Cerebellar cortex (tissue), 1 donor: Measurements from ENCODE around the gene TP53BP2.
"Not testable (repeated sequence)": the region's sequence is repeated elsewhere in the genome, so short reads cannot be mapped to it uniquely, and the experiment has no call there.

Source experiments
- DNase-seq: peaks from one replicate; pipeline ENCODE4 v3.0.0-alpha.2; 2015; ENCODE audit warnings: low spot score

TP53BP2 gene

DNA sequence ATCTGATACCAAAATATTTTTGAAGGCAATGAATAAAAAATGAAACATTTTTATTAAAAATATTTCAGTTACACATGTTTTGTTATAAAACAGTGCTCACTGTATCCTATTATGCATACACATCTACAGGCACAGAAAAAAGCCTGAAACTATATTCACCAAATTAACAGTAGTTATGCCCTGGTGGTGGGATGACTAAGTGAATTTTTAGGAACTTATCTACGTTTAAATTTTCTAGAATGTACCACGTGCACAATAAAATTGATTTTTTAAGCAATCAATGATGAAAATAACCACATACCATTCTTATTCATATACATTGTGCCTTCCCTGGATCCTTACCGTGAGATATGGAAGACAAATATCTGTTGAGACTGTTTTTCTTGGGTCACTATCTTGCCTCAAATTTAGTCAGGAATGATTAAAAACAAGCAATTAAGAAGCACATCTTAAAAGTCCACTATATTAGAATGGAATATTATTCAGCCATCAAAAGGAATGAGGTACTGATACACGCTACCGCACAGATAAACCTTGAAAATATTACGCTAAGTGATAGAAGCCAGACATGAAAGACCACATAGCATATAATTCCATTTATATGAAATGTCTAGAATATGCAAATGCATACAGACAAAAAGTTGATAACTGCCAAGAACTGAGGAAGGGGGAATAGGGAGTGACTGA, 17.4 kb downstream of the TP53BP2 start:
- no peak for DNase-seq

DNA sequence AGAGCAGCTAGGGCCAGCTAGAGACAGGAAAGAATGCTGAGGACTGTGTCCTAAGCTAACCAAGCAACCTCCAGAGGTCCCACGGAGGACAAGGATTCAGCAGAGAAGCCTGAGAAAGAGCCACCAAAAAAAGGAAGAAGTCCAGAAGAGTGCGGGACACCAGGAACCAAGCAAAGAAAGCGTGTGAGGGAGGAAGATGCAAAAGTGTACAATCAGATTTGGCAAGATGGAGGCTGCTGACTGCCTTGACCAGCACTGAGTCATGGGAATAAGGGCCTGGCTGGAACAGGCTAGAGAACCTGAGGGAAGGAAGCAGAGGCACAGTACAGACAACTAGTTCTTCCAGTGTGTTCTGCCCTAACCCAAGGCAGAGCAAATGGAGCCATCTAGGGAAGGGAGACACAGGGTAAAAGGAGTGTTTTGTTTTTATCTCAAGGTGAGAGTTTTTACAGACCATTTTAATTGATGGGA, 18.5 kb downstream of the TP53BP2 start:
- DNase-seq, result no peak

DNA sequence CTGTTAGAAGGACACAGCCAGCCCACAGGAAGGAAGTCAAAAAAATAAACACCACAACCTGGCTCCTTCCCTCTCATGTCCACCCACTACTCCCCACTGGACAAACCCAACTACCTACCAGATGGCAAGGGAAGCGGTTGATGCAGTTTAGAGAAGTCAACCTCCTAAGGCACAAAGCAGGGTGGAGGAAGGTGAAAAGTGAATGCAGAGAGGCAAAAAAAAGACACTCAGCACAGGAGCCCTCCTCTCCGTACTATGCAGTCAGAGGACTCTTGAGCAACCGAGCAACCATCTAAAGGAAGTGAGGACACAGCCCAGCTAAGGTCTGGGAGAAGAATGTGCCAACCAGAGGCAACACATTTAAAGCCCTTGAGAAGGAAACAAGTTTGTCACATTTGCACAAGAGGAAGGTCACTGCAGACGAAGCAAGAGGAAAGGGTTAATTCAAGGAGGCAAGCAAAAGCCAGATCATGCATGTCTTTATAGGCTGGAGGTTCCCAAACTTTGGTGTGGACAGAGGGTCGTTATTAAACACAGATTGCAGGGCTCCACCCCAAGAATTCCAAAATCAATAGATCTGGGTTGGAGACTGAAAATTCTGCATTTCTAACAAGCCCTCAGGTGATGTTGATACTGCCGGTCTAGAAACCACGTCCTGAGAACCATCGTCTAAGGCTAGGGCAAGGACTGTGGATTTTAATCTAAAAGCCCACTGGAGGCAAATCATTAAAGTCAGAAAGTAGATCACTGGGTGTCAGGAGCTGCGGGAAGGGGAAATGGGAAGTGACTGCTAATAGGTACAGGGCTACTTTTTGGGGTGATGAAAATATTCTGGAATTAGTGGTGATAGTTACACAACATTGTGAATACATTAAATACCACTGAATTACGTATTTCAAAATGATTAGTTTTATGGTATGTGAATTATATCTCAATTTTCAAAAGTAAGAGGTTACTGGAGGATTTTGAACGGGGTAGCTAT, 19.7 kb downstream of the TP53BP2 start:
- no peak for DNase-seq

DNA sequence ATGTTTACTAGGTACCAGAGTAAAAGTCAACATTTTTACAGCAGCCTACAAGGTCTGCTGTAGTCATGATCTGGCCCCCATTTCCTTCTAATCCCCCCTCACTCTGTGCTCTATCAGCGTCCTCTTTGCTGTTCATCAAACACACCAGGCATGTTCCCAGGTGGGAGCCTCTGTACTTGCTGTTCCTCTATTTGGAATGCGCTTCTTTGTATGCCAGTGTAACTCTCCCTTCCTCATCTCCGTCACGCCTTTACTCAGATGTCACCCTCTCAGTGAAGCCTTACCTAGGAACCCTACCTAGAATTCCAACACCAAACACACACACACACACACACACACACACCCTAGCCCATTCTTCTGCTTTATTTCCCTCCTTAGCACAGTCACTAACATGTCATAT, 21.0 kb downstream of the TP53BP2 start:
- DNase-seq, result no peak

DNA sequence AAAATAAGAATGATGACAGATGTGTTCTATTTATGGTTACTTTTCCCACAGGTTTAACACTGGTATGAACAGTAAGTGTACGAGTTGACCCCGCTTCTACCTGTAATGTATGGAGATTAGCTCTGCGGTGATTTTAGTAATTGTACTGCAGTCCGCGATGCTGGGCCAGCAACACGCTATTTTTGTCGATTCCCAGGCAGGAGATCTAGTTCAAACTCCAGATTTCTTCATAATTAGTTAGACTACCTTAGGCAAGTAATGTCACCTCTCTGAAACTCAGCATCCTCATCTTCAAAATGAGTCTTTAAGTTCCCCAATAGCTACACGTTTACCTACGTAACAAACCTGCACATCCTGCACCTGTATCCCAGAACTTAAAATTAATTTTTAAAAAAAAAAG, 21.5 kb downstream of the TP53BP2 start:
- DNase-seq, result no peak

DNA sequence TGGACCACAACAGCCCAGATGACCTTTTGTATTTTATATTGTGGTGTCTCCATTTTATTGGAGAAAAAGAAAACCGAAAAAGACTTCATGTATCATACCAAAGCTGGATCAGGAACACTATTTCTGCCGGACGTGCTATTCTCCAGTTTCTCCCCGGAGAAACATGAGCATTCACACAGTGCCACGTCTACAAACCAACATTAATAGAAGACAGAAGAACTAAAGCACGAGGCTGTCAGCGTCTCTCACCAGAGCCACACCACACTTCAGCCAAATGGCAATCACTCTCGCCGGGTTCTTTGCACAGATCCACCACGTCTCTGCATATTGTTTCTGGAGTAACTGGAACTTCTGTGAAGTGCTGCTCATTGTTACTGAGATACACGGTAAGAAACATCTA, 24.8 kb downstream of the TP53BP2 start:
- DNase-seq, result no peak

DNA sequence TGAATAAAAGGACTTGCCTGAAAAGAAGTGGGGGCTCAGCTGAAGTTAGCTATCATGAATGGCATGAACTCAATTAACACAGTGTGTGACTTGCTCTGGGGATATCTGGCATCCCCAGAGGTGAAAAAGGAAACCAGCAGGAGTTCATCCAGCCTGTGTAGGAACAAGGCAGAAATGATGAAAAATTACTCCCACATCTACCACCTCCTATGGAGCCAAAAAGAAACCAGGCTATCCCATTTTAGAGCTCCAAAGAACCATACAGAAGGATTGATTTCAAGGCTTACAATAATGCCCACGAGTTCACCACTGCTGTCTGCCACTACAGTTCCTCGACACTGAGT, 25.3 kb downstream of the TP53BP2 start:
- no peak for DNase-seq

DNA sequence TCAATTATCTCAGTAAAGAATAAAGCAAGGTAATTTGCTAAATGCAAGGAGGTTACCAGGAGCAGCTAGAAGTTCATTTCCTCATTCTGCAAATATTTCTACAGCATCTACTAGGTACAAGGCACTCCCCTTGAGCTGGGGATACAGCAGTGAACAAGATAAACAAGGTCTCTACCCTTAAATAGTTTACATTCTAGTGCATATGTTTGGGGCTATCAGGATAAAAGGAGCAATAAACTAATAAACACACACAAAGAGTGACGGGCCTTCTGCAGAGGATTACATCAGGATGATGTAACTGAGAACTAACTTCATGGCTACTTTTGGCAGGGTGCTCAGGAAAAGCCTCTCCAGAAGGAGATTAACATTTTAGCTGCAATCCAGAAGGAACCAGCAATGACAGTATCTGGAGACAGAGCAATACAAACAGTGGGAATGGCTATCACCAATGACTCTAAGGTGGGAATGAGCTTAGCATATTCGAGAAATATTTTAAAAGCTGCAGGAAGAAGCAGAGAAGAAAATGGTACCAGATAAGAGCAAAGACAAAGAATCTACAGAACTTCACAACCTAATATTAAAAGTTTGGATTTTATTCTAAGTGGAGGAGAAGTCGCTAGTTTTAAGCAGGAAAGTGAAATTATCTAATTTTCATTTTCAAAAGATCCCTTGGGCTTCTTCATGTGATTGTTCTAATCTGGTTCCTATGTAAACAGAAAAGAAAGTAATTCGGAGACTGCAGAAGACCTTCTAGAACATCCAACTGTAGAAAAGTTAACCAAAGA, 25.8 kb downstream of the TP53BP2 start:
- DNase-seq, result no peak

DNA sequence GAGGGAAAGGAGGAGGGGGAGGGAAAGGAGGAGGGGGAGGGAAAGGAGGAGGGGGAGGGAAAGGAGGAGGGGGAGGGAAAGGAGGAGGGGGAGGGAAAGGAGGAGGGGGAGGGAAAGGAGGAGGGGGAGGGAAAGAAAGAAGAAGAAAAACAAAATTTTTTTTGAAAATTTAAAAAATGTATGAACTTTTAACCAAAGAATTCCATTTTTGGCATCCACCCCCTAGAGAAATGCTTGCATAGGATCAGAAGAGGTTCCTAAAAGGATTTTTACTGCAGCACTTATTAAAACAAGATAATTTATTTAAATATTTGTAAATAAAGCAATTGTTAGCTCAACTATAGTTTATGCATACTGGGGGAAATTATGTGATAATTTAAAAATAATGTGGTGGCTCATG, 28.5 kb downstream of the TP53BP2 start:
- DNase-seq, result not testable (repeated sequence)

DNA sequence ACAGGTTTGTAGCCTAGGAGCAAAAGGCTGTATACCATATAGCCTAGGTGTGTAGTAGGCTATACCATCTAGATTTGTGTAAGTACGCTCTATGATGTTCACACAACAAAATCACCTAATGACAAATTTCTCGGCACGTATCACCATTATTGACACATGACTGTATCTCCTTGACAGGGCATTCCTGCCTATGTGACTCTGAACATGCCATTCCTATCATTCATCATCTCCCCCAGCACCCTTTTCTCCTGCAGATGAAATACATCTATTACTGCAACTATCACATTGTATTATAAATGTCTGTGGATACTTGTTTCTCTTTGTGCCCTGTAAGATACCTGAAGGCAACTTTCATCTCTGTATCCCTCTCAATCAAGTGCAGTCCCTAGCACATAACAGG, 29.9 kb downstream of the TP53BP2 start:
- DNase-seq, result no peak

DNA sequence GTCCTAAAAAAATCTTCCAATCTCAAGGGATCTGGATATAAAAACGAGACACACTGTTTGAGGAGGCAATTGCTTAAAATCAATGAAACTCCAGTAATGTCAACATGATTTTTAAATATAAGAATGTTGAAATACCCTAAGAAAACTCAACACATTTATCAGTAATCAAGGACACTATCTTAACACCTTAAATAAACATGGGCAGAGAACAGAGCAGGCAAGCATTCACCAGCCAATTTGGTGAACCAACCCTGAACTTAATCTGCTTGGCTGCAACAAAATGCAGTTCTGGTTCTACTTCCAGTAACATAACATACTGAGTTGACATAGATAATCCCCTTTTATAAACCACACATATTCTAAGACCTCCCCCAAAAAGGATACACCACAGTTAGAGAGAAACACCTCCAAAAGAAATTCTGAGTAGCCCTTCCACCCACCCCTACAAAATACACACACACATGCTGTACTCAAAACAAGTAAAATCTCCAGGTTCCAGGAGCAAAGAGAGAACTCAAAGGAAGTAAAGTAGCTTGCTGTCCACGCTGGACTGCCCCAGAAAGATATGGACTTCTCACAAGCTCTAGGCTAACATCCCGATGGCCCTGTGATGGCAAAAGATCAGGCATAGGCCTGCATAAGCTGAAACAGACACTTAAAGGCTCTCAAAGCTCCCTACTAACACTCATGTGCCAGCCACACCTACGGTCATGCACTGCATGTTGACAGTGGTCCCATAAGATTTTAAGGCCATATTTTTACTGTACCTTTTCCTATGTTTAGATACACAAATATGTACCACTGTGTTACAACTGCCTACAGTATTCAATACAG, 30.5 kb downstream of the TP53BP2 start:
- DNase-seq, result no peak

DNA sequence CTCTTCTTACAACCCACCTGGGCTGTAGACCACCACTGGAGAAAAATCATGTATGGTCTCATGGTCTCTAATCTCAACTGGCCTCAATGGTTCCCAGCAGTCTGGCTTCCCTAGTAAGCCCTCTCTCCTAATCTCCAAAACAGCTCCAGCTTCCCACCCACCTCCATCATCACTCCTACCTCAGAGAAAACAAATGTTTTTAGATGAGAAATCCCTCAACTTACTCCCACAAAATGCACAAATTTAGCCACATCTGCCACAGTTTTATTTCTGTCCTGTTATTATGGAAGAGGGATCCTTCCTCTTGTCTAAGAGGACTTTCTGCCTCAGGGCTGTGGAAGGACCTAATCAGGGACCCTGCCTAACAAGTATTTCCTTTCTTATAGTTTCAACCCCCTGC, 32.1 kb downstream of the TP53BP2 start:
- DNase-seq, result no peak

DNA sequence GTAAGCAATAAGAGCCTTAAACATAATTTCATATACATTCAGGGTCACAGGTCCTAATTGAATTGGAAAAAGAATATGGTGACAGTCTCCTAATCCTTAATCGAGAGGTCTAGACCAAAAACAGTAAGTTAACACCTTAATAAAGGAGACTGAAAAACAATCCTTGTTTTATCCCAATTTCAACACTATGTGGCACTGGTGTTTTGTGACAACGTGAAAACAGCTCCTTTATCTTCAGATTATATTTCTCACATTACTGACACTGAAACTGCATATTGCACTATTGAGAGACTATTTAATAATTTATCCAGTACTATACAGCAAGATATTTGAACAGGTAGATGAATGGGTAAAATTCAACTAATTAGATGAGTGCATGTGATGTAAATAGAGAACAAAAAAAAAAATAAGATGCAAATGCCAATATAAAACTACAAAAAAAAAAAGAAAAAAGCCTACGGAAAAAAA, 34.1 kb downstream of the TP53BP2 start:
- peak; percentile 48 for DNase-seq

DNA sequence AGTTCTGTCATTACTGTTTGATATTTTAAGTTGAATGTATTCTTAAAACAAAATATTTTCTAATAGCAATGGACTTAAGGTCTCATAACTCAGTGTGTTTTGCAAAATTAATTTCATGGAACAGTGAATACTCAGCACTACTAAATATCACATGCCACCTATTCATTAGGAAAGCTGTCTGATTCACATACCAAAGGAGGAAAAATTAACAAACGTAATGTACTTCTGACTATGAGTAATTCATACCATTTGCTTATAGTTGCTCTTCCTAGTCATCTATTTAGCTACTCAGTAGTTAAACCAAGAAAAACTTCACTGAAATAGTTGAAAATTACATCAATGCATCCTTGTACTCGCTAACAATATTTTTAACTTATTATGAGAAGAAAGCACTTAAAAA, 35.2 kb downstream of the TP53BP2 start:
- no peak for DNase-seq

DNA sequence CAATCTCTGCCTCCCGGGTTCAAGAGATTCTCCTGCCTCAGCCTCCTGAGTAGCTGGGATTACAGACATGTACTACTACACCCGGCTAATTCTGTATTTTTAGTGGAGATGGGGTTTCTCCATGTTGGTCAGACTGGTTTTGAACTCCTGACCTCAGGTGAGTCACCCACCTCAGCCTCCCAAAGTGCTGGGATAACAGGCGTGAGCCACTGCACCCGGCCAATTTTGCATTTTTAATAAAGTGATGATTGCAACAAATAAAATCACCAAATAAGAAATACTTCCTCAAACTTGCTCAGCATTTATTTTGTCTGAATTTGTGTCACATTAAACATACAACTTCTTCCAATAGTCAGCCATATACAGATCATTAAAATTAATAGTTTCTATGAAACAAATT, 35.8 kb downstream of the TP53BP2 start:
- not testable (repeated sequence) for DNase-seq

DNA sequence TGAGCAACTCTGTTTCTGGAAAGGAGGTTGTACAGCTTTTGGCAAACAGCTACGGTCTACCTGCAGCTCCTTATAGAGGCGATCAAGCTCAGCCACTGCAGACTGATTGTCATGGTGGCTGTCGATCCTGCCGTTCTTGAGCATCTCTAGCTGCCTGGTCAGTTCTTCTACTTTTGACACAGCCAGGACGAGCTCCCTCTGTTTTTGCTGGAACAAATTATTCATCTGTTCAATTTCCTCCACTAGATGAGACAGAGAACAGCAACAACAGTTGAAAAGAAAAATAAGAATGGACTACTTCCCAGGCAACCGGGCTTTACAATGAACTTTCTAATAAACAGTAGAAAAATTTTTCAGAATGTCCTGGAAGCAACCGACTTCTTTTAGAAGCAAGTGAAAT, 42.5 kb downstream of the TP53BP2 start:
- DNase-seq, result no peak

DNA sequence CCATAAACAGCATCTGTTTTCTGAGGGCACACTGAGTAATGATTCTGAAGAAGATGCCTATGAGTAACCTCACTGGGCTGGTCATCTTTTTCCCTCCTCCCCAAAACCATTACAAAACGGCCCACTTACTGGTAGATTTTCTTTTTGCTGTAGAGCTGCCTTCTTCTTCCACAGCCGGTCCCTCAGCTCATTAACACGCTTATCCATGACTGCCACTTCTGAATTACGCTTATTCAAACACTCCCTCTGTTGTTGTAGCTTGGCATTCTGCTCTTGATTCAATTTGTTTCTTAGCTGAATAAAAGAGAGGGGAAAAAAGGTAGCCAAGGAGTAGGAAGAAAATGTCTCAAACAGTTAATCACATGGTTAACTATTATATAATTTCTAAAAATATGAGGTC, 43.1 kb downstream of the TP53BP2 start:
- DNase-seq, result no peak

DNA sequence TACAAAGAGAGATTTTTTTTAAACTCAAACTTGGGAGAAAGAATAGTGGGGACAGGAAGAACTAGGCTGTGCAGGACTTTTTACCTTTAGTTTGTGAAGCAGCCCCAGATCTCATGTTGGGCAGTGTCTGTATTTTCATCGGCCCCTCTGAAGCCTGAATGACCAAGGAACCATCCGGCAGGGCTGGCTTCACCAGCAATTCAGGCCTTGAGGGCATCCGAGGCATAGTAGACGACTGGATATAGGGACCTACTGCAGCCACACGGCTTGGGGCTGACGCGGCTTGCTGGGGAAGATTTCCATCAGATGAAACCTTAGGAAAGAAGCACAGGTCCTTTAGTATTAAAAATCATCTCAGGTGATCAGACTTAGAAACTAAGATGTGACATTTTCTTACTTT, 43.7 kb downstream of the TP53BP2 start:
- no peak for DNase-seq

DNA sequence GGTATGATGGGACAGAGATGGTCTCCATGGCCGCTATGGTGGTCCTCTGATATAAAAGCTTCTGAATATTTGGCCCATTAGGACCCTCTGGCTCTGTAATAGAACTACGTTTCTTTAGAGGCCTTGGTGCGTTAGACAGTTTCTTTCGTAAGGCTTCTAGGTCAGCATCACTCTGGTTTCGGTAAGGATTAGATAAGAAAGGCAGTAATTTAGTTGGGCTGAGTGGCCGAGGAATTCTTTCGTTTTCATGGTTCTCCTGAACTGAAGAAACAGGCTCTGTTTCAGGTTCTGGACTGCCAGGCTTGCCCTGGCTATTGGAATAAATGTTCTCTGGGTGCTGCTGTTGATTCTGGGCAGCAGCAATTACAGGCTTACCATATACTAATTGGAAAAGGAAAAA, 49.5 kb downstream of the TP53BP2 start:
- DNase-seq, result no peak

DNA sequence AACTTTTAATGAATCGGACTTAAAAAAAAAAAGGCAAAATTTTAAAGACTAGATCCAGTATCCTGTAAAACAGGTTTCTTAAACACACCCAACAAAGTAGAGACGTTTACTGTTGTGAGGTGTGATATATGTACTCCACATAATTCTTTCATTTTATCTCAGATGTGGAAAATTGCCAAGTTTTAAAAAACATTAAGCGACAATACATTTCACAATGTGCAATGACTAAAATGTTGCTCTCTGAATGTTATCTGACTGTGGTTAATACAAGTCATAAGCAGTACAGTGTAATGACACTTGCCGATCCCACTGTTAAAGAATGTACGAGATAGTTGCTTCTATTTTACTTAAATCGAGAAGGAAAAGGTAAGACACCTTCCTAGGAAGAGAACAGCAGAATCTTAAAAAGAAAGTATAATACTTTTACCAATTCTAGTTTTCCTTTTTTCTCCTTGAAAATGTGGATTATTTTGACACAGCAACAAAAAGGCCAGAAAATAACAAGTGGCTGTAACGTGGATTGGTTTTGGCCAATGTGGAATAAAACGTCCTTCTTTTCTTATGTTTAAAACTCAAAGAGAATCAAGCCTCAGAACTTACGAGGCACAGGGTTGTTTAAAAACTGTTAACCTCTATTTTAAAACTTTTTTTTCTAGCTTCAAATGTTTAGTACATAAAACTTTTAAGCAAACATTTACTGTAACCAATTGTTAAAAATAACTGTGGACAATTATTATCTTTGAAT, 51.4 kb downstream of the TP53BP2 start:
- no peak for DNase-seq

DNA sequence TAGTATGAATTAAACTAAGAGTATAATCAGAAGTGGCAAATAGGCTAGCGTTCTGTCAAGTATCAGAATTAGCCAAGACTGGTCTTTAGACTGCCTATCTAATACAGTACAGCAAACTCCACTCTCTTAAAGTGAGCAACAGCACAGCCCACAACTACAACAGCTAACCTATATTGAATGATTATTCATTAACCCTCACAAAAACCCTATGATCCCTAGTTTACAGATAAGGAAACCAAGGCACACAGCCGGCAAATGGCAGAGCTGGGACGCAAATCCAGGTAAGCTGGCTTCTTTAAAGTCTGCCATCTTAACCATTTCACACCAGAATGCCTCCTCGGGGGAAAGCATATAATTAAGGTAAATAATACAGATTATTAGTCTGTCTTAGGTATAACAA, 52.0 kb downstream of the TP53BP2 start:
- no peak for DNase-seq
